Activated CD4-positive, alpha-beta T cell treated with anti-CD3 and anti-CD28 coated beads for 36 hours (primary cell): ENCODE measurements around the gene OTOL1. TPM values are rescaled to one million over a fixed set of nuclear protein-coding genes. Genes with fewer than 3 reads are reported as not detected.

ENCODE experiments used
- ATAC-seq: fragments of 200-7000 bp; cut with Tn5 transposase; one replicate; pipeline ENCODE4 v1.10.0; 2021; ENCODE audit warnings: mild to moderate bottlenecking, moderate library complexity
- CTCF ChIA-PET: fragments of 350-600 bp; sonication (Branson Sonifier 250); formaldehyde crosslinking; loops from one replicate; lab custom pipeline; 2021; ENCODE audit warnings: antibody characterized with exemption; lab: Charles Lee
- POLR2A ChIA-PET: fragments of 350-600 bp; sonication (Branson Sonifier 250); formaldehyde crosslinking; loops from one replicate; lab custom pipeline; 2021; ENCODE audit warnings: antibody characterized with exemption, inconsistent platforms; lab: Charles Lee
- DNase-seq: peaks from one replicate; pipeline ENCODE4 v3.0.0-alpha.2; 2020
- H3K27ac Mint-ChIP-seq: one replicate; pipeline ENCODE4 v1.8.0; 2021; ENCODE audit warnings: mixed read lengths
- H3K27me3 Mint-ChIP-seq: one replicate; pipeline ENCODE4 v1.8.0; 2021; ENCODE audit warnings: mixed read lengths
- H3K36me3 Mint-ChIP-seq: one replicate; pipeline ENCODE4 v1.8.0; 2021; ENCODE audit warnings: low read depth, mixed read lengths
- H3K4me1 Mint-ChIP-seq: one replicate; pipeline ENCODE4 v1.8.0; 2021; ENCODE audit warnings: mixed read lengths
- H3K4me3 Mint-ChIP-seq: one replicate; pipeline ENCODE4 v1.8.0; 2021; ENCODE audit warnings: mild to moderate bottlenecking, moderate library complexity, mixed read lengths
- H3K9me3 Mint-ChIP-seq: one replicate; pipeline ENCODE4 v1.8.0; 2021; ENCODE audit warnings: low read depth, mixed read lengths
- intact Hi-C, 2 experiments: fragments of 100-400 bp; cut with DNase I in 1 of 2; cut with micrococcal nuclease in 1 of 2; formaldehyde crosslinking; loops; one replicate each; pipeline versions ENCODE4 v1.14.2 to v1.15.1; 2022 to 2024; cut with DNase I, micrococcal nuclease
- total RNA-seq, 2 experiments: library from RNA; stranded (reverse); gene quantifications; one replicate each; pipeline ENCODE4 v1.2.3, GENCODE V29; 2021

Gene OTOL1
- total RNA-seq, 2 experiments from 2014 or later, result not detected

- intact Hi-C loops, result no loop called here
- no peaks in the 10 kb centered on the region for H3K4me1 Mint-ChIP-seq
- ChIA-PET POLR2A (no interaction called here), CTCF (no interaction called here)
- peaks cover 3% of the 10 kb centered on the region for H3K27me3 Mint-ChIP-seq
- no peaks in the 10 kb centered on the region for H3K9me3 Mint-ChIP-seq
- H3K27ac Mint-ChIP-seq, result no peak overlapping the region
- H3K36me3 Mint-ChIP-seq, result no peaks in the 10 kb centered on the region
- no peak for DNase-seq
- no peak for ATAC-seq
- H3K4me3 Mint-ChIP-seq, result no peak overlapping the region
Observed at GRCh38 chr3:161545824-161546223, 49.2 kb downstream of the OTOL1 start.

GRCh38 chr3:161548301-161548700, 51.7 kb downstream of the OTOL1 start:
- no peak overlapping the region for H3K4me3 Mint-ChIP-seq
- no peak overlapping the region for H3K27ac Mint-ChIP-seq
- POLR2A ChIA-PET, result no interaction called here
- H3K27me3 Mint-ChIP-seq, result peaks cover 5% of the 10 kb centered on the region
- ATAC-seq, result no peak
- no peaks in the 10 kb centered on the region for H3K36me3 Mint-ChIP-seq
- no peaks in the 10 kb centered on the region for H3K9me3 Mint-ChIP-seq
- DNase-seq, result no peak
- CTCF ChIA-PET, result no interaction called here
- intact Hi-C loops, result no loop called here
- H3K4me1 Mint-ChIP-seq, result no peaks in the 10 kb centered on the region

- Mint-ChIP-seq H3K4me1 (no peaks in the 10 kb centered on the region), H3K27ac (no peak overlapping the region), H3K9me3 (no peaks in the 10 kb centered on the region), H3K36me3 (no peaks in the 10 kb centered on the region), H3K4me3 (no peak overlapping the region), H3K27me3 (peaks cover 7% of the 10 kb centered on the region)
- intact Hi-C loops, result no loop called here
- ChIA-PET POLR2A (no interaction called here), CTCF (no interaction called here)
- ATAC-seq (no peak), DNase-seq (no peak)
Observed at GRCh38 chr3:161549261-161549660, 52.7 kb downstream of the OTOL1 start.

GRCh38 chr3:161550491-161551195, 54.0 kb downstream of the OTOL1 start:
- no peak overlapping the region for H3K4me3 Mint-ChIP-seq
- no peak overlapping the region for H3K27ac Mint-ChIP-seq
- intact Hi-C loops, result no loop called here
- no peaks in the 10 kb centered on the region for H3K4me1 Mint-ChIP-seq
- POLR2A ChIA-PET, result no interaction called here
- CTCF ChIA-PET, result interaction anchor here (0.7 to 0.8 kb wide), 2 partner anchors 14 to 15 kb away, joined by 3 to 4 read pairs; no protein-coding TSS in a partner anchor
- ATAC-seq, result no peak
- H3K27me3 Mint-ChIP-seq, result peaks cover 7% of the 10 kb centered on the region
- no peak for DNase-seq
- H3K9me3 Mint-ChIP-seq, result no peaks in the 10 kb centered on the region
- no peaks in the 10 kb centered on the region for H3K36me3 Mint-ChIP-seq

- DNase-seq, result no peak
- no peak overlapping the region for H3K4me3 Mint-ChIP-seq
- H3K27me3 Mint-ChIP-seq, result peaks cover 7% of the 10 kb centered on the region
- intact Hi-C loops, result no loop called here
- no peak for ATAC-seq
- no peaks in the 10 kb centered on the region for H3K4me1 Mint-ChIP-seq
- H3K36me3 Mint-ChIP-seq, result no peaks in the 10 kb centered on the region
- H3K27ac Mint-ChIP-seq, result no peak overlapping the region
- no peaks in the 10 kb centered on the region for H3K9me3 Mint-ChIP-seq
- CTCF ChIA-PET, result interaction anchor here (0.7 kb wide), 1 partner anchor 16 kb away, joined by 4 read pairs; no protein-coding TSS in a partner anchor
- POLR2A ChIA-PET, result no interaction called here
Observed at GRCh38 chr3:161551697-161552096, 55.1 kb downstream of the OTOL1 start.

GRCh38 chr3:161552984-161553560, 56.5 kb downstream of the OTOL1 start:
- Mint-ChIP-seq H3K4me3 (no peak overlapping the region), H3K4me1 (no peaks in the 10 kb centered on the region), H3K27ac (no peak overlapping the region), H3K9me3 (no peaks in the 10 kb centered on the region), H3K27me3 (peaks cover 7% of the 10 kb centered on the region), H3K36me3 (no peaks in the 10 kb centered on the region)
- ATAC-seq (no peak), DNase-seq (no peak)
- ChIA-PET CTCF (interaction anchor here (0.6 kb wide), 1 partner anchor 1467 kb away, joined by 3 read pairs; no protein-coding TSS in a partner anchor), POLR2A (no interaction called here)
- intact Hi-C loops, result no loop called here

Other genes starting within 250 kb of the OTOL1 start
- gene SPTSSB, start 125.3 kb upstream of the OTOL1 start, total RNA-seq, result not detected